Mucosa of gallbladder (tissue), 1 donor: ENCODE measurements around the gene MDC1. TPM values are rescaled to one million over a fixed set of nuclear protein-coding genes. Genes with fewer than 3 reads are reported as not detected.

Experiments used
- DNase-seq: peaks from one replicate; pipeline ENCODE4 v3.0.0-alpha.2; 2020; ENCODE audit warnings: low spot score
- total RNA-seq: library from RNA; stranded (reverse); gene quantifications from one replicate; pipeline ENCODE4 v1.2.1, GENCODE V29; 2021
- donor health status: DM: no; HTN: no; CAD: no.

Gene MDC1
- total RNA-seq, 1 donor from 2014 or later = 33.4 TPM

DNA sequence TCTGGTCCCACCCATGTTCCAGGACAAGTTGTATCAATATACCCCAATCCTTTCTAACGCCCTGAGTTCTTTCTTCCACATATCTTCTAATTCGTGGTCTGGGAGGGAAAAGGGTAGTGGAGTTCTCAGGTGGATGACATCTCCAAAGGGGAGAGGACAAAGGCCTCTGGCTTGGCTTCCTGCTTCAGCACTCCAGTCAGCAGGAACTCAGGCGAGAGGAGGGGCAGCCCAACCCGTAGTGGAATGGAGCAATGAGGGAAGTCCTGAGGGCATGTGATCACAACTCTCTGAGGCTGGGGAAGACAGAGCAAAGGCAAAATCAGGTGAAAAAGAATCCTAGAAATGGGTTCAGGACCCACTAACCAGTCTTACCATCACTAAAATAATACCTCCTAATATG, 16.7 kb downstream of the MDC1 start:
- DNase-seq = no peak

DNA sequence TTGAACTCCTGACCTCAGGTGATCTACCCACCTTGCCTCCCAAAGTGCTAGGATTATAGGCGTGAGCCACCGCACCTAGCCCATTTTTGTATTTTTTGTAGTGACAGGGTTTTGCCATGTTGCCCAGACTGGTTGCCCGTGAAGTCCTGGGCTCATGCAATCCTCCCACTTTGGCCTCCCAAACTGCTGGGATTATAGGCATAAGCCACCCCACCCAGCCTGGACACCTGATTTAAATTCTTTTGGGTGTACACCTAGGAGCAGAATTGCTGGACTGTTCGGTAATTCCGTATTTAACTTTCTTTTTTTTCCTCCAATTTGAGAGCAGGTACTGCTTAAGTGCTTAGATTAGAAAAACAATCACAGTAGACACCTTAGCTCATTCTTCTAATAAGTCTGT, 20.6 kb downstream of the MDC1 start:
- no peak for DNase-seq

GRCh38 chr6:30691208-30691847, 25.8 kb downstream of the MDC1 start:
- no peak for DNase-seq

DNA sequence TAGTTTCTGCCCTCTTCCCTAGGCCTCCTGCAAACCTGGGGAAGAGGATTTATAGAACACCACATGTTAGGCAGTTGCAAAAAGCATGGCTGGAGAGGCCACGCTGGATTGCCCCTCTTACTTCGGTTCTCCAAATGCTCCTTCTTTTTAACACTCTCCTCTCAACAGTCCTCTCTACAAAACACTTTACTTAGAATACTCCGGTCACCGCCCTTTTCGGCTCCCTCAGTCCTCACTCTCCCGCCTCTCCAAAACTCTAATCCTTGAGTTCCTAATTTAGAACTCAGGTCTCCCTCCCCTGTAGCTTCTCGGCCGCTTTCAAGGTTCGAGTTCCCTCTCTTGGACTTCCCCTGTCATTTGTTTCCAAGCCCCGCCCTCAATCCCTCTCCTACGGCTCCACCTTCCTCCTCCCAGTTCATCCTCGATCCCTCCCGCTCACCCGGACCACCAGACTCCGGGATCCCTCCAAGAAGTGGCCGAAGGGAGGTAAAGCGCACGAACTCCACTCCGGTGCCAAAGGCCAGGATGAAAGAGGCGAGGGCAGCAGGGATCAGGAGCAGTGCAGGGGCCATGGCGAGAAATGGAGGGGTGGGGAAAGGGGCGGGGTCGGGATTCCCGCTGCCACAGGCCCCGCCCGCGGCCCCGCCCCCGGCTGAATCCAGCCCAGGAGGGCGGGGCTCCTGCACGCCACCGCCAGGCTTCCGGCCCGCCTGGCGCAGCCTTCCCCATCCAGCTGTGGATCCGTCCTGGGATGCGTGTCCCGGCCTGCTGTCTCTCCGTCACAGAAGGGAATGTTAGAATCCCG, 26.5 kb downstream of the MDC1 start, which contains the start of gene NRM:
Gene NRM, minus strand, starts transcription at position 582 of the 805 bp plus-strand sequence. Its CDS starts 10 bp downstream, at position 572.
- DNase-seq = peak; percentile 86

DNA sequence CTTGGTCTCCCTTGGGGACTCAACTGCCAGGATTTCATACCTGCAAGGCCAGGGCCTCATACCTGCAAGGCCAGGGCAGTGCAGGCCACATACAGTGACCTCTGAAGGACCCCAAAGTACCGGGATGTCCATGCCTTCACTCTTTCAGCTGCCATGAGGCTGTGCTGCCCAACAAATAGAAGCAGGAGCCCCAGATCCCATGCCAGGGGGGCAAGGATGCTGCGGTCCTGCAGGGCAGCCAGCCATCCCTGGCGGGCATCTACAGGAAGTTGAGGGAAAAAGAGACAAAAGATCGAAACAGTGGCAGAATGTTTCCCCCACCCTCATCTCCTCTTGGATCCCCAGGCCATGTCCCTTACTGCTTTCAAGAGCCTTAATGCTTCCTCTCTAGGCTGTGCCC, 27.1 kb downstream of the MDC1 start:
- no peak for DNase-seq

- no peak for DNase-seq
Observed at GRCh38 chr6:30689022-30689865, 27.8 kb downstream of the MDC1 start.

DNA sequence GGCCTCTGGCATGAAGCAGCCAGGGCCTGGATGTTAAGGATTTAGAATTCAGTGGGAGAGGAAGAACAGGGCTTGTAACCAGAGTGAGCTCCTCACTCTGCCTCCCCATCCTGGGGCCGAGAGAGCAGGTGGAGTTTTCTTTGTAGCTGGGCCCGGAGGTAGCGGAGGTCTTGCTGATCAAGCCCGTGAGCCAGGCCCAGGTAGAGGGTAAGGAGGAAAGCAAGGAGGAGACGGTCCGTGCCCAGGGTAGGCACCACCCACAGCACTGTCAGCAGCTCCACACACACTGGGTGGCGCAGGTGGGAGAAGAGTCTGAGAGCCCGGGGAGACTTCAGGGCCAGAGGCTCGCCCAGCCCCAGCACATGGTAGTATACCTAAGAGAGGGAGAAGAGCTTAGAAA, 28.5 kb downstream of the MDC1 start:
- no peak for DNase-seq

DNA sequence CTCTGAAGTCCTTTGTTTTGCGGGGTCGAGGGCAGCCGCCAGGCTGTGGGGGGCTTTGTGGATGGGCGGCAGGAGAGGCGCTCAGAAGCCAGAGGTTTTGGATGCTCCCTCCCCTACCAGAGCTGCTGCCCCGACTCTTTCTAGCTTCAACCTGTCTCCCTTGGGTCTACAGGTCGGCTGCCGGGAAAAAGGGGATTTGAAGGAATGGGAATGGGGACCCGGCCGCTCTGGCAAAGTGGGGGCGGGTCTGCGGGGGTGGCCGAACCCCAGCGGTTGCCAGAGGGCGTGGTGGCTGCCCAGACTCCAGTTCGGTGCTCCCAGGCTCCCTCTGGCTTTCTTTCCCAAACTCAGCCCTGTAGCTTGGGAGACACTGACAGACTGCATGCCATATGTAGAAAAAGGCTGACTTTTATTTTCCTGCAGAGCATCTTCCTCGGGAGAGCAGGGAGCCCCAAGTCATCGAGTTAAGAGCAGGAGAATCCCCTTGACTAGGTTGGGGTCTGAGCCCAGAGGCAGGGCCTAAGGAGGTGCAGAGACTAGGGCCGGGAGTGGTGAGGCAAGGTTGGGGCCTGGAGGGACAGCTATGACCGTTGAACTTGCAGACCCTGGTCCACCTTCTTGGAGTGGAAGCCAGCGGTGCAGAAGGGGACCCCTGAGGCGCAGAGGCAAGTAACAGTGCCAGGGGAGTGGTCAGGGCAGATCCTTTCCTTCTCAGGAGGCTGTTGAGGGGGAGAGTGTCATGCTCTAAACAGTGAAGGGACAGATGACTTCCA, 29.2 kb downstream of the MDC1 start:
- no peak for DNase-seq

DNA sequence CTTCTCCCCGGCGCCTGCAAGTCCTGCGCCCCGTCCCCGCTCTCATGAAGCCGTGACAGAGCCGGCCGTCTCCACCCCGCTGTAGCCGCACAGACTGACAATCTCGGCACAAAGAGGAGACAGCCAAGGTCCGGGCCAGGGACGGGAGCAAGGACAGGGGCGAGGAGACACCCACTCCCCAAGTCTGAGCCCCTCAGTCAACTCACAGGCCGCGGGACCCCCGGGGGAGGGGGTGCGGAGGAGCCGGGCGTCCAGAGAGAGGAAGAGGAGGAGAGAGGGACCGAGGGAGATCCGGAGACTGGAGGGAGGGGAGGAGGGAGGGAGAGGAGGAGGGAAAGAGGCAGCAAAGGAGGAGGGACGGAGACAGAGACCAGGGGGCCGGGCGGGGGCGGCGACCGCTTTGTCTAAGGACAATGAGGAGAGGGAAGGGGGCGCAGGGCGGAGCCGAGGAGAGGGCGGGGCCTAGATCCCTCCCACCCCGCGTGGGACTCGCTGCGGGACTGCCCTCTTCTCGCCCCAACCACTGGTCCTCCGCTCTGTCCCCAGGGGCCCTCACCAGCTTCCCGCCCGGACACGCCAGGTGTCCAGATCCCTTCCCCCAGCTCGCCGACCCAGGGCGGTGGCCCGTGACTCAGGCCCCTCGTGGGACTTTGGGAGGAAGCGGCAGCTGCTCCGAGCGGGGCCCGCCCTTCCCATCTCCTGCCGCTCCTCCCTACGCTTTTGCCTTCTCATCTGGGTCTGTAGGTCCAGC, 30.0 kb downstream of the MDC1 start:
- DNase-seq = peak; percentile 86

DNA sequence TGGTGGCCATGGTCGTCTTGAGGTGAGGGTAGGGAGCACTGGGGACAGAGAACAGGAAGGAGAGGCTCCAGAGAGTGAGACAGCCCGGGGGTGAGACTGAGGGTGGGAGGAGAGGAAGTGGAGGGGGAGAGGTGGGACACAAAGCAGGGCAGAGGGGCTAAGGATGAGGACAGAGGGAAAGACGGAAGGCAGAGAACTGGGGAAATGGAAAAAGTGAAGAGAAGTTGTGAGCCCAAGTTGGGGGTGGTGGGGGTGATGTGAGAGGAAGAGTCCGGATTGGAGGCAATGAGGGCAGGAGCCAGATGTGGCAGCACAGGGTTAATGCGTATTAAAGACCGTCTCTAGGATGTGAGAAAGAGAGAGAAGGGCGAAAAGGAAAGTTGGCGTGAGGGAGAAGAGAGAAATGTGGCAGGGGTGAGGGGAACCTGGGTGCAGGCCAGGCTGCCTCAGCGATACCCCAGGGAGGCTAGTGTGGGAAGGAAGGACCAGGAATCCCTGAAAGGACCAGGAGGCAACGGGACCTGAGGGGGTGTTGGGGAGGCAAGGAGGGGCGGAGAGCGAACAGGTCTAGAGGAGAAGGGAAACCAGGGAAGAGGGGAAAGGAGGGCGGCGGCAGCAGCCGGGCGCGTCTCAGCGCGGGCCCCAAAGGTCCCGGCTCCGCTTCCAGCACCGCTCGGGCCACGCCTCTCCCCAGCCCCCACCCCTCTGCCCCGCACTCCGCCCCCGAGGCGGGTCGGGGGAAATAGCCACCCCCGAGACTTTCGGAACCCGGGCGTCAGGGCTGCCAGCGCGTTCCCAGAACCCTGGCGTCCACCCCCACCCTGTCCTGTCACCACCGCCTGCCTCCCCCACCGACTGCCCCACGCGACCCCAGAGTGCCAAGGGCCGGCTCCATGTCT, 30.8 kb downstream of the MDC1 start, which contains the start of gene PPP1R18:
Gene PPP1R18, minus strand, starts transcription at position 637 of the 899 bp plus-strand sequence. Its CDS starts 627 bp downstream, at position 10.
- DNase-seq = peak; percentile 66

GRCh38 chr6:30685157-30686008, 31.7 kb downstream of the MDC1 start:
- DNase-seq = no peak

DNA sequence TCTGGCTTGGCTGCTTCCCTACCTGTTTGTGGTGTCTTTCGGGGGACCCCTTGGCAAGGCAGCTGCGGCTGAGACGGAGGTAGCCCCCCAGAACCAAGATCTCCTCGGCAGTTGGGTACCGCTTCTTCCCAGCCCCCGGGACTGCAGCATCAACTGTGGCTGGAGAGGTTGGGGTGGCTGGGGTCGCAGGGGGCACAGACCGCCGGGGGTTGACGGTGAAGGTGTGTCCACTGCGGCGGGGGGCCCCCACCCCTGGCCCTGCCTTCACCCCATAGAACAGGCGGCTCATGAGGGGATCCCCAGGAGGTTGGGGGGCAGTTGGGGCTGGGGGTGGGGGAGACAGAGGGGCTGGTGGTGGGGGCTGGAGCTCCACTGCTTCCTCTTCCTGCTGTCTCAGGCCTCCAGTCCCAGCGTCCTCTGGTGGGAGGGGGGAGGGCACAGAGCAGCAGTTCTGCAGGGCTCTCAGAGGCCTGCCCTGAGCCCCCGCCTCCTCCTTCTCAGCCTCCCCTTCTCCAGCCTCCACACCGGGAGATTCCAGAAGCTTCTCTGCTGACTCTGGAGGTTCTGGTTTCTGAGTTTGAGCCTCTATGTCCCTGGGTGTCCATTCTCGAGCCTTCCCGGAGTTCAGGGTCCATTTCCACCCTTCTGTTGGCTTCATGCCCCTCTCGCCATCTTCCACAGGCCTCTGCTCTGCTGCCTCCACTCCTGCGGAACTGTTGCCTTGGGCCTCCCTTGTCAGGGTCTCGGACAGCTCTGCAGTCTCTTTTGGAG, 32.5 kb downstream of the MDC1 start:
- peak; percentile 40 for DNase-seq

GRCh38 chr6:30683980-30684338, 33.1 kb downstream of the MDC1 start:
- DNase-seq = no peak

- DNase-seq = no peak
Observed at GRCh38 chr6:30683183-30683979, 33.7 kb downstream of the MDC1 start.

- peak; percentile 82 for DNase-seq
Observed at GRCh38 chr6:30682143-30683117, 34.7 kb downstream of the MDC1 start.

GRCh38 chr6:30681766-30682142, 35.3 kb downstream of the MDC1 start:
- DNase-seq = no peak
